MCF 10A (cell line): ENCODE data around the gene TRPM5. TPM values are rescaled to one million over a fixed set of nuclear protein-coding genes. Genes with fewer than 3 reads are reported as not detected.

Experiments
- BruUV-seq: library from RNA; stranded (reverse); fragments of 400-500 nt; replicated peaks from 2 replicates; lab custom pipeline; 2021; lab: Mats Ljungman, UMichigan
- CTCF ChIA-PET: fragments of 300-600 bp; sonication (Branson Sonifier 250); formaldehyde crosslinking; extraction: SDS; loops from one replicate; lab custom pipeline; 2021; ENCODE audit warnings: antibody characterized with exemption, inconsistent platforms; lab: Yijun Ruan, JAX
- POLR2A ChIA-PET: fragments of 300-600, 350-650 bp; sonication (Branson Sonifier 250); formaldehyde crosslinking; extraction: SDS; loops from one replicate; lab custom pipeline; 2020; ENCODE audit warnings: antibody characterized with exemption, inconsistent platforms; lab: Yijun Ruan, JAX
- DNase-seq: peaks from one replicate; pipeline ENCODE4 v3.0.0-alpha.2; 2018; ENCODE audit not compliant: unreplicated experiment
- H3K27ac Mint-ChIP-seq: one replicate; pipeline ENCODE4 v1.8.0; 2022; ENCODE audit warnings: mild to moderate bottlenecking, low read depth, mixed read lengths; ENCODE audit not compliant: unreplicated experiment
- H3K27me3 Mint-ChIP-seq: one replicate; pipeline ENCODE4 v1.8.0; 2022; ENCODE audit warnings: mixed read lengths; ENCODE audit not compliant: insufficient read depth, unreplicated experiment
- H3K36me3 Mint-ChIP-seq: one replicate; pipeline ENCODE4 v1.8.0; 2022; ENCODE audit warnings: mild to moderate bottlenecking, moderate library complexity, mixed read lengths; ENCODE audit not compliant: insufficient read depth, unreplicated experiment
- H3K4me1 Mint-ChIP-seq: one replicate; pipeline ENCODE4 v1.8.0; 2022; ENCODE audit warnings: mixed read lengths; ENCODE audit not compliant: insufficient read depth, unreplicated experiment
- H3K4me3 Mint-ChIP-seq: one replicate; pipeline ENCODE4 v1.8.0; 2022; ENCODE audit warnings: mild to moderate bottlenecking, moderate library complexity, mixed read lengths; ENCODE audit not compliant: unreplicated experiment
- H3K9me3 Mint-ChIP-seq: one replicate; pipeline ENCODE4 v1.8.0; 2022; ENCODE audit warnings: mixed read lengths; ENCODE audit not compliant: unreplicated experiment
- intact Hi-C: fragments of 100-400 bp; cut with micrococcal nuclease; formaldehyde crosslinking; loops from 2 replicates; pipeline ENCODE4 v1.14.1; 2022
- total RNA-seq: library from RNA; stranded (reverse); gene quantifications from 2 replicates; pipeline ENCODE4 v1.2.3, GENCODE V29; 2022
- TF ChIP-seq, protein P1 (sequence below): fragments of 200-600 bp; IDR thresholded peaks from one replicate; pipeline ENCODE4 v1.8.0; 2022; ENCODE audit warnings: antibody characterized with exemption, mild to moderate bottlenecking; ENCODE audit not compliant: unreplicated experiment

The TRPM5 gene
- total RNA-seq, 1 experiment from 2014 or later, result not detected

DNA sequence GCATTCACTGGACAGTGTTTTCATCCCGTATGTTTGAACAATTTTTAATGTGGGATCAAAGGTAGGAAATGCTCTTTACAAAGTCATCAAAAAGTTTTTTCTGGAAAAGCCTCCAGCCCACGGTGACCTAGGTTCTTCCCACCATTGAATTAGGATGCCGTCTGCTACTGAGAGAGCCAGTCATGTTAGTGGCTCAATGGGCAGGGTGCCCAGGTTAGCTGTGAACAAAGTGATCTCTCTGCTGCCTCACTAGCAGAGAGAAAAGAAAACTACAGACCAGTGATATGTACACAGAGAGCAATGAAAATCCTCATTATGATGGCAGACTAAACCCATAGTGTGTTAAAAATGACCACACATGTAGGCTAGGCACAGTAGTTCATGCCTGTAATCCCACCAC is 32.9 kb upstream of the TRPM5 start:
- Mint-ChIP-seq H3K4me3 (no peak overlapping the region), H3K27me3 (peaks cover 24% of the 10 kb centered on the region), H3K9me3 (peaks cover 12% of the 10 kb centered on the region), H3K4me1 (no peaks in the 10 kb centered on the region), H3K36me3 (no peaks in the 10 kb centered on the region), H3K27ac (no peak overlapping the region)
- intact Hi-C loops, result no loop called here
- BruUV-seq, result no TSS peak
- TF ChIP-seq, protein P1, sequence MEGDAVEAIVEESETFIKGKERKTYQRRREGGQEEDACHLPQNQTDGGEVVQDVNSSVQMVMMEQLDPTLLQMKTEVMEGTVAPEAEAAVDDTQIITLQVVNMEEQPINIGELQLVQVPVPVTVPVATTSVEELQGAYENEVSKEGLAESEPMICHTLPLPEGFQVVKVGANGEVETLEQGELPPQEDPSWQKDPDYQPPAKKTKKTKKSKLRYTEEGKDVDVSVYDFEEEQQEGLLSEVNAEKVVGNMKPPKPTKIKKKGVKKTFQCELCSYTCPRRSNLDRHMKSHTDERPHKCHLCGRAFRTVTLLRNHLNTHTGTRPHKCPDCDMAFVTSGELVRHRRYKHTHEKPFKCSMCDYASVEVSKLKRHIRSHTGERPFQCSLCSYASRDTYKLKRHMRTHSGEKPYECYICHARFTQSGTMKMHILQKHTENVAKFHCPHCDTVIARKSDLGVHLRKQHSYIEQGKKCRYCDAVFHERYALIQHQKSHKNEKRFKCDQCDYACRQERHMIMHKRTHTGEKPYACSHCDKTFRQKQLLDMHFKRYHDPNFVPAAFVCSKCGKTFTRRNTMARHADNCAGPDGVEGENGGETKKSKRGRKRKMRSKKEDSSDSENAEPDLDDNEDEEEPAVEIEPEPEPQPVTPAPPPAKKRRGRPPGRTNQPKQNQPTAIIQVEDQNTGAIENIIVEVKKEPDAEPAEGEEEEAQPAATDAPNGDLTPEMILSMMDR, result no peak
- no peak for DNase-seq
- POLR2A ChIA-PET, result no interaction called here
- CTCF ChIA-PET, result interaction anchor here (0.7 kb wide), 1 partner anchor 447 kb away, joined by 4 read pairs; no protein-coding TSS in a partner anchor

DNA sequence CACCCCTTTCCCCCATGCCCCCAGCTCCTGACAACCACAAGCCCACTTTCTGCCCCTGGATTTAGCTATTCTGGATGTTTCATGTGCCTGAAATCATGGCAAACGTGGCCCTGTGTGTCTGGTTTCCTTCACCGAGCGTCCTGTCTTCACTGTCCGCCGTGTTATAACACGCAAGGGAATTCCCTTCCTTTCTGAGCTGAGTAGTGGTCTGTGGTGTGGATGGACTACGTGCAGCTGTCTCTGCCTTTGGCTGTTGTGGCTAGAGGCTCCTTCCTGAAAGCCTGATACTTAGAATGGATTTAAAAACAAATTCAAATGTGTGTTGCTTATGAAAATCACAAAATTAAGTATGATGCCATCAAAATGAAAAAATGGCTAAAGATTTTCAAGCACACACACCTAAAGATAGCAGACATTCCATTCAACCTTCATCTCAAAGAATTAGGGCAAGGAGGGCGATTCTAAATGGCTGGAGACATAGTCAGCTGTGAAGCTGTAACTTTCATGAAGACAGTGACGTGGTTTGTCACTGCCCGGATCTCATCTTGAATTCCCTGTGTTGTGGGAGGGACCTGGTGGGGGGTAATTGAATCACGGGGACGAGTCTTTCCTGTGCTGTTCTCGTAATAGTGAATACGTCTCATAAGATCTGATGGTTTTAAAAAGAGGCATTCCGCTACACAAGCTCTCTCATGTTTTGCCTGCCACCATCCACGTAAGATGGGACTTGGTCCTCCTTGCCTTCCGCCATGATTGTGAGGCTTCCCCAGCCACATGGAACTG is 31.0 kb upstream of the TRPM5 start:
- DNase-seq, result no peak
- H3K4me1 Mint-ChIP-seq, result no peaks in the 10 kb centered on the region
- peaks cover 24% of the 10 kb centered on the region for H3K27me3 Mint-ChIP-seq
- BruUV-seq, result no TSS peak
- ChIA-PET CTCF (interaction anchor here (0.5 kb wide), 1 partner anchor 390 kb away, joined by 3 read pairs; no protein-coding TSS in a partner anchor), POLR2A (no interaction called here)
- TF ChIP-seq, protein P1, result no peak
- no peaks in the 10 kb centered on the region for H3K36me3 Mint-ChIP-seq
- no peak overlapping the region for H3K4me3 Mint-ChIP-seq
- intact Hi-C loops, result no loop called here
- H3K9me3 Mint-ChIP-seq, result peaks cover 7% of the 10 kb centered on the region
- H3K27ac Mint-ChIP-seq, result no peak overlapping the region

DNA sequence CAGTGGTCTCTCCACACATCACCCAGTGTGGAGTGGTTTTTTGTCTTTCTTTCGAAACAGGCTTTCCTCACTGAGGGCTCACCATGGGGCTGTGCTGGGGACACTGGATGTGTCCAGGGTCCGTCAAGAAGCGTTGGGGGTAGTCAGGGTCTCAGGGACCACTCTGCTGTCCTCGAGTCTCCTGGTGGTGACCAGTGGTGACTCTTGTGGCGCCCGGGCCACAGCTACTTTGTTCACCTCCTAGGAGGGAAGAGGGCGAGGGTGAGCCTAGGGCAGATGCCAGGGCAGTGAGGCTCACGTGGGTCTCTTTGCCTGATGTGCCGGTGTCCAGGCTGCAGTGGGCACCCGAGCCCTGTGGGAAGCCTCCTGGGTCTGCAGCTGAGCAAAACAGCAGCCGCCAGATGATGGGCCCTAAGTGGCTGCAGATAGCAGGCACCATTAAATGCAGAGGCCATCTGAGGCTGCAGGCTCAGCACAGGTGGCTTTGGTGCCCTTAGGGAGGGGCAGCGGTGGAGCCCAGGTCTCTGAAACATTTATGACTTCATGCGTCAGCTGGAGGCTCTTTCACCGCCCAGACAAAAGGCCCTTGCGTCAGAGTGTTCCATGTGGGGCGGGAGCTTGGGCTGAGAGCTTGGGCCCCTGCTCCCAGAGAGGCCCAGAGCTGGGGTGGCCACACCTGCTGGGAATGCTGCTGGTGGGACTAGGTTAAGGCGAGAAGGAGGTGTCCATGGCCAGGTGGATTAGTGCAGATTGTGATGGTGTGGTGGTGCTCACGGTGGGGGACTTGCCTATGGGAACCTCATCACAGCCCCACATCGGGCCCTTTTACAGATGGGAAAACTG is 30.0 kb upstream of the TRPM5 start:
- H3K27me3 Mint-ChIP-seq, result peaks cover 24% of the 10 kb centered on the region
- intact Hi-C loops, result no loop called here

More for the DNA sequence above, 30.0 kb upstream of the TRPM5 start:
- CTCF ChIA-PET, result interaction anchor here (0.5 kb wide), 1 partner anchor 391 kb away, joined by 3 read pairs; no protein-coding TSS in a partner anchor
- no peak for DNase-seq
- no peak overlapping the region for H3K4me3 Mint-ChIP-seq
- no peaks in the 10 kb centered on the region for H3K36me3 Mint-ChIP-seq
- BruUV-seq, result no TSS peak
- no peaks in the 10 kb centered on the region for H3K9me3 Mint-ChIP-seq
- H3K4me1 Mint-ChIP-seq, result no peaks in the 10 kb centered on the region
- TF ChIP-seq, protein P1, result no peak
- POLR2A ChIA-PET, result no interaction called here
- no peak overlapping the region for H3K27ac Mint-ChIP-seq
